GM12878 (cell line): ENCODE measurements around the gene LCN12. TPM values are rescaled to one million over a fixed set of nuclear protein-coding genes. Genes with fewer than 3 reads are reported as not detected.

Experiments used
- ATAC-seq: fragments of 200-7000 bp; cut with Tn5 transposase; 3 replicates; pipeline ENCODE4 v1.9.1; 2020; ENCODE audit warnings: mild to moderate bottlenecking, moderate library complexity
- BruUV-seq: library from RNA; stranded (reverse); fragments of 400-500 nt; replicated peaks from 2 replicates; lab custom pipeline; 2021; lab: Mats Ljungman, UMichigan
- CTCF ChIA-PET: fragments of 300-600 bp; sonication (Branson Sonifier 250); formaldehyde crosslinking; extraction: SDS; loops from one replicate; lab custom pipeline; 2021; ENCODE audit warnings: inconsistent platforms; lab: Yijun Ruan, JAX
- POLR2A ChIA-PET: fragments of 350-600 bp; formaldehyde crosslinking; extraction: SDS; loops from one replicate; lab custom pipeline; 2021; ENCODE audit warnings: inconsistent platforms; lab: Charles Lee
- RAD21 ChIA-PET: fragments of 300-600 bp; sonication (Branson Sonifier 250); formaldehyde crosslinking; loops from one replicate; lab custom pipeline; 2023; ENCODE audit warnings: antibody characterized with exemption; ENCODE audit not compliant: unreplicated experiment; lab: Charles Lee
- SMC1A ChIA-PET: fragments of 300-600 bp; sonication (Branson Sonifier 250); formaldehyde crosslinking; loops from one replicate; lab custom pipeline; 2023; ENCODE audit not compliant: unreplicated experiment, uncharacterized antibody; lab: Charles Lee
- DNase-seq: peaks from one replicate; pipeline ENCODE4 v3.0.0-alpha.2; 2011; ENCODE audit warnings: low read depth, low spot score
- FAIRE-seq: peaks from 3 replicates; lab custom pipeline; 2011; peaks lifted over from hg19 to GRCh38; lab: Jason Lieb, UNC
- H2AFZ ChIP-seq: 2 replicates; pipeline ENCODE4 v1.6.0; 2011; ENCODE audit warnings: low read depth, low read length, control low read depth; ENCODE audit not compliant: control insufficient read depth
- H3K27ac ChIP-seq: 2 replicates; pipeline ENCODE4 v1.5.1; 2011; ENCODE audit warnings: control low read depth; ENCODE audit not compliant: control insufficient read depth, insufficient read depth
- H3K27me3 ChIP-seq, 2 experiments: replicated peaks in 1 of 2; 2 replicates each; pipeline versions ENCODE4 v1.6.0 to v1.6.1; 2011; ENCODE audit warnings: low read length in 1 of 2; ENCODE audit not compliant: control insufficient read depth in 2 of 2, insufficient read depth in 2 of 2
- H3K36me3 ChIP-seq, 2 experiments: 2 replicates each; pipeline ENCODE4 v1.5.1; 2011; ENCODE audit warnings: low read length in 1 of 2; ENCODE audit not compliant: control insufficient read depth in 2 of 2, insufficient read depth in 2 of 2
- H3K4me1 ChIP-seq: 2 replicates; pipeline ENCODE4 v1.6.1; 2011; ENCODE audit warnings: mild to moderate bottlenecking, low read length, moderate library complexity, mixed read lengths; ENCODE audit not compliant: control insufficient read depth, insufficient read depth
- H3K4me2 ChIP-seq: 2 replicates; pipeline ENCODE4 v1.6.0; 2011; ENCODE audit warnings: control low read depth; ENCODE audit not compliant: control insufficient read depth, insufficient read depth
- H3K4me3 ChIP-seq: fragments of 200-600 bp; sonication (generic); 2 replicates; pipeline ENCODE4 v1.5.1; 2016
- H3K79me2 ChIP-seq: 2 replicates; pipeline ENCODE4 v1.6.0; 2011; ENCODE audit warnings: low read length; ENCODE audit not compliant: control insufficient read depth, insufficient read depth
- H3K9ac ChIP-seq: 2 replicates; pipeline ENCODE4 v1.8.0; 2011; ENCODE audit warnings: low read length, control low read depth, mixed read lengths; ENCODE audit not compliant: control insufficient read depth, insufficient read depth
- H3K9me3 ChIP-seq: replicated peaks from 3 replicates; pipeline ENCODE4 v1.5.1; 2011; ENCODE audit warnings: mild to moderate bottlenecking, low read length; ENCODE audit not compliant: control insufficient read depth, insufficient read depth
- H4K20me1 ChIP-seq: 2 replicates; pipeline ENCODE4 v1.6.0; 2011; ENCODE audit not compliant: control insufficient read depth, insufficient read depth
- DPF2 ChIP-seq: fragments of 450-650 bp; IDR thresholded peaks from 2 replicates; pipeline ENCODE4 v1.6.1; 2017; ENCODE audit warnings: mild to moderate bottlenecking
- EGR1 ChIP-seq, 2 experiments: IDR thresholded peaks; 1 replicate in 1 of 2; 2 replicates in 1 of 2; pipeline ENCODE4 v1.6.1; 2011 to 2012; ENCODE audit warnings: low read depth in 2 of 2, low read length in 2 of 2, borderline replicate concordance in 1 of 2, mild to moderate bottlenecking in 1 of 2, moderate library complexity in 1 of 2
- FOXM1 ChIP-seq: IDR thresholded peaks from 2 replicates; pipeline ENCODE4 v1.6.1; 2012; ENCODE audit warnings: low read depth, mild to moderate bottlenecking, inconsistent platforms, low read length, moderate library complexity
- RFX5 ChIP-seq: IDR thresholded peaks from 2 replicates; pipeline ENCODE4 v1.6.1; 2011; ENCODE audit warnings: low read depth, low read length, improper control_type of control experiment
- SMAD1 ChIP-seq: fragments of 450-650 bp; IDR thresholded peaks from 2 replicates; pipeline ENCODE4 v1.6.1; 2018; ENCODE audit warnings: mild to moderate bottlenecking, low read depth; ENCODE audit not compliant: partially characterized antibody
- TBL1XR1 ChIP-seq: IDR thresholded peaks from 2 replicates; pipeline ENCODE4 v1.6.1; 2012; ENCODE audit warnings: low read depth, low read length, improper control_type of control experiment
- WGBS: methylation state at CpG from one replicate; pipeline ENCODE4 v1.1.6; 2016; ENCODE audit warnings: low lambda C conversion rate; ENCODE audit not compliant: insufficient replicate concordance, insufficient coverage; ENCODE audit errors: missing lambda C conversion rate; 5-methylcytosine and 5-hydroxymethylcytosine counted together
- in situ Hi-C: fragments of 300-500 bp; cut with MboI; formaldehyde crosslinking; loops from 9 replicates; pipeline ENCODE4 v1.14.3; 2018; ENCODE audit warnings: mixed read lengths
- intact Hi-C: fragments of 100-400 bp; cut with micrococcal nuclease; formaldehyde crosslinking; loops from one replicate; pipeline ENCODE4 v1.14.2; 2022; ENCODE audit not compliant: unreplicated experiment
- polyA plus RNA-seq, 11 experiments: library from polyadenylated mRNA; depleted of rRNA in 4 of 11; unstranded in 6 of 11; stranded (reverse) in 5 of 11; fragments of >200 nt; fragmentation: Nextera tagmentation in 4 of 11; fragmentation: Illumina TruSeq in 1 of 11; extraction: Ambion mirVana in 4 of 11; extraction: Trizol in 1 of 11; gene quantifications; 1 replicate in 1 of 11; 2 replicates in 10 of 11; pipeline versions ENCODE4 v1.2.1 to v1.2.3, GENCODE V29; 2011 to 2016; ENCODE audit warnings: inconsistent platforms in 2 of 11, missing spikeins in 2 of 11, low read depth in 1 of 11
- total RNA-seq, 4 experiments: library from RNA; depleted of rRNA in 3 of 4; stranded (reverse); fragments of >200 nt in 3 of 4; fragmentation: Illumina TruSeq in 1 of 4; extraction: Trizol in 1 of 4; gene quantifications; 2 replicates each; pipeline versions ENCODE4 v1.2.1 to v1.2.3, GENCODE V29; 2013 to 2021
- TF ChIP-seq, protein P1 (sequence below): fragments of 450-650 bp; formaldehyde crosslinking; IDR thresholded peaks from 2 replicates; pipeline ENCODE4 v1.5.0; 2022; ENCODE audit warnings: mild to moderate bottlenecking, missing genetic modification characterization
- TF ChIP-seq, protein P2 (sequence below): IDR thresholded peaks from 2 replicates; pipeline ENCODE4 v1.6.1; 2012; ENCODE audit warnings: low read depth, low read length, improper control_type of control experiment
- TF ChIP-seq, protein P3 (sequence below): IDR thresholded peaks from 2 replicates; pipeline ENCODE4 v1.6.1; 2011; ENCODE audit warnings: low read depth, mild to moderate bottlenecking, low read length, moderate library complexity, borderline replicate concordance; ENCODE audit errors: extremely low read depth

The LCN12 gene
- total and polyA plus RNA-seq, 10 of the 15 experiments (the other 5 are each of a cell fraction or from before 2014, with no cell fraction given), result 0.06 to 0.64 (median 0.40) TPM; not detected in 3

DNA sequence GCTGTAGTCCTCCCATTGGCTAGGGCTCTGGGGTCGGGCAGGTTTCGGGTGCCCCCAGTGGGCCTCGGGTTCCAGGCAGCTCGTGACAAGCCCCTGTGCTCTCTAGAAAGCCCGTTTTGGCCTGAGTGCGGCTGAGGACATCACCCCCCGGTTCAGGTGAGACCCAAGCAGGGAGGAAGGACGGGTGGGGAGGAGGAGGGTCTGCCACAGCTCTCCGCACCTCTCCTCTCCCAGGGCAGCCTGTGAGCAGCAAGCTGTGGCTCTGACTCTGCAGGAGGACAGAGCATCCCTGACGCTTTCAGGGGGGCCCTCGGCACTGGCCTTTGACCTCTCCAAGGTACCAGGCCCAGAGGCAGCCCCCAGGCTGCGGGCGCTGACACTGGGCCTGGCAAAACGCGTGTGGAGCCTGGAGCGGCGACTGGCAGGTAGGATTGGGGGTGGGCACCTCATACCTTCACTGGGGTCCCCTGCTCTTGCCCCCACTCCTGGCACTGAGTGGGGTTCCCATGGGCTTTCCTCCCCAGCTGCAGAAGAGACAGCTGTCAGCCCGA lies 40.8 kb downstream of the LCN12 start (continued):
- TF ChIP-seq, protein P1, sequence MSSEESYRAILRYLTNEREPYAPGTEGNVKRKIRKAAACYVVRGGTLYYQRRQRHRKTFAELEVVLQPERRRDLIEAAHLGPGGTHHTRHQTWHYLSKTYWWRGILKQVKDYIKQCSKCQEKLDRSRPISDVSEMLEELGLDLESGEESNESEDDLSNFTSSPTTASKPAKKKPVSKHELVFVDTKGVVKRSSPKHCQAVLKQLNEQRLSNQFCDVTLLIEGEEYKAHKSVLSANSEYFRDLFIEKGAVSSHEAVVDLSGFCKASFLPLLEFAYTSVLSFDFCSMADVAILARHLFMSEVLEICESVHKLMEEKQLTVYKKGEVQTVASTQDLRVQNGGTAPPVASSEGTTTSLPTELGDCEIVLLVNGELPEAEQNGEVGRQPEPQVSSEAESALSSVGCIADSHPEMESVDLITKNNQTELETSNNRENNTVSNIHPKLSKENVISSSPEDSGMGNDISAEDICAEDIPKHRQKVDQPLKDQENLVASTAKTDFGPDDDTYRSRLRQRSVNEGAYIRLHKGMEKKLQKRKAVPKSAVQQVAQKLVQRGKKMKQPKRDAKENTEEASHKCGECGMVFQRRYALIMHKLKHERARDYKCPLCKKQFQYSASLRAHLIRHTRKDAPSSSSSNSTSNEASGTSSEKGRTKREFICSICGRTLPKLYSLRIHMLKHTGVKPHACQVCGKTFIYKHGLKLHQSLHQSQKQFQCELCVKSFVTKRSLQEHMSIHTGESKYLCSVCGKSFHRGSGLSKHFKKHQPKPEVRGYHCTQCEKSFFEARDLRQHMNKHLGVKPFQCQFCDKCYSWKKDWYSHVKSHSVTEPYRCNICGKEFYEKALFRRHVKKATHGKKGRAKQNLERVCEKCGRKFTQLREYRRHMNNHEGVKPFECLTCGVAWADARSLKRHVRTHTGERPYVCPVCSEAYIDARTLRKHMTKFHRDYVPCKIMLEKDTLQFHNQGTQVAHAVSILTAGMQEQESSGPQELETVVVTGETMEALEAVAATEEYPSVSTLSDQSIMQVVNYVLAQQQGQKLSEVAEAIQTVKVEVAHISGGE, result no peak
- no peak for TF ChIP-seq SMAD1
- TF ChIP-seq RFX5, result no peak

DNA sequence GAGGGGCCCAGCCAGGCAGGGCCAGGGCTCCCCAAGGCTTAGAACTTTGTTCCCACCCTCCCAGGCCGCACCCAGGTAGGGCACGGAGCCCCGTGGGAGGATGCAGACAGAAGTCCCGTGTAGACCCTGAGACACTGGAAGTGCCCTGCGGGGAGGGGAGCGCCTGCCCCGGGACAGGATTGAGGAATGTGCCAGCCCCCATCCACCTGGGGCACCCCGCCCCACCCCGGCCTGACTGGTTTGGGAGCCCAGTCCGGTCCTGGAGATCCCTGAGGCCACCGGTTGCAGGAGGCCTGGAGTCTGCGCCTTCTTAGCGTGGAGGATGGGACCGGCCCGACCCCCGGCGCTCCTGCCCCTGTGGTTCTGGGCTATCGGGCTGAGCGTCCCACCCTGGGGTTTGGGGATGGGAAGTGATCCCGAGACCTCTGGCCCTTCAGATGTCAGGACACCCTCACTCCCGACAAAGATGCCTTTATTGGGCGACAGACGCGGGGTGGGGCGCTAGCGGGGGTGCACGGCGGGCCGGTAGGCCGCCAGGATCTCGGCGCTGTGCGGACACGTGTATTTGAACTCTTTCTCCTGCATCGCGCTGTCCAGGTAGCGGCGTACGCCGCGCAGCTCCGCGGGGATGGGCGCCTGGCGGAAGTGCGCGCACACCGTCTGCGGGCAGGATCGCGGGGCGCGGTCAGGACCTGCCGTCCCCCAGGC lies 42.3 kb downstream of the LCN12 start:
- no peak for FAIRE-seq
- WGBS, result 97% methylated on average over 47 of the region's 54 CpGs
- BruUV-seq, result no TSS peak
- CTCF ChIA-PET, result interaction anchor here (0.7 to 1.0 kb wide), 2 partner anchors 41 to 152 kb away, joined by 3 read pairs; partner anchors contain the start of gene AJM1
- no peak for DNase-seq
- Histone ChIP-seq H3K4me3 (no peak overlapping the region), H2AFZ (no peak overlapping the region), H3K9ac (no peak overlapping the region), H3K36me3 (no peaks in the 10 kb centered on the region), H3K27me3 (peaks cover 2 to 6% of the 10 kb centered on the region in 2 experiments; a peak in 3 of 4 replicates), H4K20me1 (no peaks in the 10 kb centered on the region), H3K4me2 (no peak overlapping the region), H3K79me2 (no peaks in the 10 kb centered on the region; the same call in 1 of the 2 replicates), H3K27ac (no peak overlapping the region), H3K4me1 (peaks cover 33% of the 10 kb centered on the region), H3K9me3 (no peaks in the 10 kb centered on the region; the same call in 2 of the 3 replicates)
- TF ChIP-seq EGR1 (IDR thresholded peaks at IDR 0.05; ENCODE audit: borderline replicate concordance in 1 of 2, low read depth in 2 of 2, low read length in 2 of 2) (no peak), DPF2 (no peak), TBL1XR1 (no peak), FOXM1 (no peak)
- TF ChIP-seq, protein P2, sequence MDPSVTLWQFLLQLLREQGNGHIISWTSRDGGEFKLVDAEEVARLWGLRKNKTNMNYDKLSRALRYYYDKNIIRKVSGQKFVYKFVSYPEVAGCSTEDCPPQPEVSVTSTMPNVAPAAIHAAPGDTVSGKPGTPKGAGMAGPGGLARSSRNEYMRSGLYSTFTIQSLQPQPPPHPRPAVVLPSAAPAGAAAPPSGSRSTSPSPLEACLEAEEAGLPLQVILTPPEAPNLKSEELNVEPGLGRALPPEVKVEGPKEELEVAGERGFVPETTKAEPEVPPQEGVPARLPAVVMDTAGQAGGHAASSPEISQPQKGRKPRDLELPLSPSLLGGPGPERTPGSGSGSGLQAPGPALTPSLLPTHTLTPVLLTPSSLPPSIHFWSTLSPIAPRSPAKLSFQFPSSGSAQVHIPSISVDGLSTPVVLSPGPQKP, result no peak
- TF ChIP-seq, protein P3, sequence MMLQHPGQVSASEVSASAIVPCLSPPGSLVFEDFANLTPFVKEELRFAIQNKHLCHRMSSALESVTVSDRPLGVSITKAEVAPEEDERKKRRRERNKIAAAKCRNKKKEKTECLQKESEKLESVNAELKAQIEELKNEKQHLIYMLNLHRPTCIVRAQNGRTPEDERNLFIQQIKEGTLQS, result no peak
- RAD21 ChIA-PET, result no interaction called here
- intact Hi-C loops (no loop called here), in situ Hi-C loops (no loop called here)
- no peak for ATAC-seq
- SMC1A ChIA-PET, result no interaction called here
- POLR2A ChIA-PET, result no interaction called here
